GM13976 (cell line): ENCODE data around the gene FRMD4A.

Source experiments
- DNase-seq: peaks from one replicate; pipeline ENCODE4 v3.0.0; 2012; ENCODE audit warnings: low spot score
- in situ Hi-C: fragments of 300-500 bp; cut with MboI; formaldehyde crosslinking; loops from one replicate; pipeline ENCODE4 v1.12.0; 2022; ENCODE audit warnings: low sequenced_read_pairs, mixed read lengths, inconsistent platforms; ENCODE audit not compliant: unreplicated experiment
- TF ChIP-seq, protein P1 (sequence below): IDR thresholded peaks from 2 replicates; pipeline ENCODE4 v1.5.1; 2012; ENCODE audit warnings: borderline replicate concordance, mild to moderate bottlenecking; ENCODE audit not compliant: insufficient read depth; ENCODE audit errors: extremely low read depth, missing control alignments, control extremely low read depth

FRMD4A gene

DNA sequence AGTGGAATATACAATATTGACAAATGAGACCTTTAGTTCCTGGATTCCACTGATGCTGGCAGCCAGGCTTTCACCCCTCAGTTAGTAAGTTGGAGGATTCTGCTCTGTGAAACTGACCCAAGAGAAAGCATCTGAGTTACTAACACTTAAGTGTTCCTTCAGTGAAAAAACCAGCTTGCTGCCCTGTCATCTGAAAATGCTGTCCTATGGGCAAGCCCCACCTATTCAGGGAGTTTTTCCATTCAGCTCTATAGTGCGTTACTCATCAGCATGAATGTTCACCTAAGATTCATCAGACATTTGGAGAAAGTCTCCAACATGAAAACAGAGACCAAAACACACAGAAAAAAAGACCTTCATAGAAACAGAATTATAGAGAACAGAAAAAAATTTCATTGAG is 706.1 kb downstream of the FRMD4A start:
- in situ Hi-C loops, result no loop called here
- DNase-seq, result no peak
- TF ChIP-seq, protein P1, sequence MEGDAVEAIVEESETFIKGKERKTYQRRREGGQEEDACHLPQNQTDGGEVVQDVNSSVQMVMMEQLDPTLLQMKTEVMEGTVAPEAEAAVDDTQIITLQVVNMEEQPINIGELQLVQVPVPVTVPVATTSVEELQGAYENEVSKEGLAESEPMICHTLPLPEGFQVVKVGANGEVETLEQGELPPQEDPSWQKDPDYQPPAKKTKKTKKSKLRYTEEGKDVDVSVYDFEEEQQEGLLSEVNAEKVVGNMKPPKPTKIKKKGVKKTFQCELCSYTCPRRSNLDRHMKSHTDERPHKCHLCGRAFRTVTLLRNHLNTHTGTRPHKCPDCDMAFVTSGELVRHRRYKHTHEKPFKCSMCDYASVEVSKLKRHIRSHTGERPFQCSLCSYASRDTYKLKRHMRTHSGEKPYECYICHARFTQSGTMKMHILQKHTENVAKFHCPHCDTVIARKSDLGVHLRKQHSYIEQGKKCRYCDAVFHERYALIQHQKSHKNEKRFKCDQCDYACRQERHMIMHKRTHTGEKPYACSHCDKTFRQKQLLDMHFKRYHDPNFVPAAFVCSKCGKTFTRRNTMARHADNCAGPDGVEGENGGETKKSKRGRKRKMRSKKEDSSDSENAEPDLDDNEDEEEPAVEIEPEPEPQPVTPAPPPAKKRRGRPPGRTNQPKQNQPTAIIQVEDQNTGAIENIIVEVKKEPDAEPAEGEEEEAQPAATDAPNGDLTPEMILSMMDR, result no peak

DNA sequence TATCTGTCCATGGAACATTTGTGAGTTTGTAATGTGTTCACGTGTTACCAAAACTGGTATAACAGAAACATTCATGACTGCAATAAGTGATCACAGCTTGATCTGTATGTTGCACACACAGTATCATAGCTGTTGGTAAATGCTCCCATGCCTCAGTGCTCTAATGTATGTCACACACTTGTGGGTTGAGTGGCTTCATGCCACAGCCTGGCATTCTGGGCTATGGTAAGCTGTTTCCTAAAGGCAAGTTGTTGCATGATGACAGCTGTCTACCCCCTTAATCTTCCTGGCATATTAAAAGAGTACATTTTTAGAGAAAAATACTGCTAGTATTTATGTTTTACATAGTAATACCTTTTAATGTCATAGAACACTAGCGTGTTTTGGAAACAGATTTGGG is 708.8 kb downstream of the FRMD4A start:
- in situ Hi-C loops, result no loop called here
- TF ChIP-seq, protein P1, result no peak
- no peak for DNase-seq

DNA sequence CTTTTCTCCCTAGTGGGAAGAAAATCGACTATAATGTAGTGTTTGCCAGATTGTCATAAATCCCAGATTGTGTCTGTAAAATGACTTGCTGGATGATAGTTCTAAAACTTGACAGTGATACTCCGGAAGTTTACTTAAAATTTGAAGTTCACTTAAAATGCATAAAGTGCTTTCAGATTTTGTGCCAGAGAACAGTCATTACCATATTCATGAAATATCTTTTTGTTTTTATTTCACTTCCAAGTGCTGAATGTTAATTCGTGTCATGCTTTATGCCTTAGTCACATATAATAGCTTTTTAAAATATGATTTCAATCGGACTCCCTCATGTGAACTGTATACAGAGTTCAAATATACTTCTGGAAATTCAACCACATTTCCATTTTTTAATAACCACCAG is 713.6 kb downstream of the FRMD4A start:
- in situ Hi-C loops, result no loop called here
- no peak for DNase-seq
- TF ChIP-seq, protein P1, result no peak

DNA sequence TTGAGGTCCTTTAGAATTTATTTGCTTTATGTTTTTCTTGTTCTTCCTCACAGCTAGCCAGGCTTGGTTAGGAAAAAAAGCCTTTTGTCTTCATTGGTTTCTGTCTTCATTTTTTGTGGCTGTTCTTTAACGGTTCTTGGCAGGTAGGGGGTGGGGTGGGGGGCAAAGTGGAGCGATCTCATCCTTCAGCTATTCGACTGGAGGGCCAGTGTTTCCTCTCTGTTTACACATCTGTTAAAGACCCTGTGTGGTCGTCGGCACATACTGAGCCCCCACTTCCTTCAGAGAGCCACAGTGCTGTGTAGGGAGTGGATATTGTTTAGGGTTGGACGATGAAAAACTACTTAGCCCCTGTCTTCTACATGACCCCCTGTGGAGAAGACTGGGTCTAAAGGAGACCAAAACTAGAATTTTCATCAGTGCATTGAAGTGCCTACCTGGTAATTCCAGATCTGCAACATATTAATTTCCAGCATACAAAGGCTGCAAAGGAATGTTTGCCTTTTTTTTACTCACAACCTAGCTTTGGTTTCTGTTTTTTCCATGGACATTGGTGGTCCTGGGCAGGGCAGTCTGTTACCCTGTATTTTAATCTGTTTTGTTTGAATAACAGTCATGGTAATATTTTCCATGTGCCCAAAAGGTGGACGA is 714.9 kb downstream of the FRMD4A start:
- in situ Hi-C loops, result no loop called here
- TF ChIP-seq, protein P1, result no peak
- no peak for DNase-seq

DNA sequence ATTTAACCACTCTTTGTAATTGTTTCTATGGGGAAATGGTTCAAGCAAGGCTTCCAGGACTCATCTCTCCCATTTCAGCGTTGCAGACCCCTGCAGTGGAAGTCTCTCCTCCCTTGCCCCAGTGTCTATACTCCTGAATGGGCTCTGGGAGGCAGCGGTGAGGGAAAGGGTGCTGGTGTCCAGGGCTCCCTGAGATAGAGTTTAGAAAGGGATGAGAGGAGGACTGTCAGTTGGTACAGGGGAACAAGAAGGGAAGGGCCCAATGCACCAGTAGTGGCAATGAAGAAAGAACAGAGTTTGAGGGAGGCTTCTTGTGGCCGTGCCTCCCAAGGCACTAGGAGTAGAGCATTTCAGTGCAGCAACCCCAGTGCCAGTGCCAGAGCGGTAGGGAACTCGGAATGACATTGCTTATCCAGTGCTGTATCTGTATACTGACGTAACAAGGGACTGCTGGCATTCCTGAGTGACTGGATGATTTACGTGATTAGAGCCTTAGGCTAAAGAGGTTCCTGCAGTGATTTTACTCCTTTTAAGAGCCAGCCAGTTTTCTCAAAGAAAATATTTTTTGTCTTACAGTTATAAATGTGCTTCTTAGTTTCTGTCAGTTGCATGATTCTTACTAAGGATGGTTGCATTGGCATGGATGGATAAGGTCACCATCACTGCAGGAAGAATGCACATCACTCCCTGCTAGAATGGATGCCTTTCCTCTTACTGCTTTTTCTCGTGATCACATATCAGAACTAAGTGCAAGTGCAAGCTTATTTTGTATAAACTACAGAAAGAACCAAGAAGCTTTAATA is 716.0 kb downstream of the FRMD4A start:
- in situ Hi-C loops, result no loop called here
- DNase-seq, result no peak
- TF ChIP-seq, protein P1, result no peak

DNA sequence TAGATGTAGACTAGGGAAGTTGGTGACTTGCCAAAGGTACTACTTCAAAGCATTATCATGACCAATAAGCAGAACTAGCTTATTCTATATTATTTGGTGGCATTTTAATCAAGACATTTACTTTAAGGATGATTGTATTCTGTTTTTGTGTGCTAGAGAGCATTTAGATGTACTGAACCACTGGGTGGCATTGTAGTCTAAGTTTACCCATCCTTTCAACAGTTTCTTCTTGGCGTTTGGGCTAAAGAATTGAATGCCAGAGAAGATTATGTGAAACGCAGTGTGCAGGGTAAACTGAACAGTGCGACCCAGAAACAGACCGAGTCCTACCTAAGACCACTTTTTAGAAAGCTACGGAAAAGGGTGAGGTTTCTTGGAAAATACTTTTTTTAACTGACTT is 717.2 kb downstream of the FRMD4A start:
- DNase-seq, result no peak
- in situ Hi-C loops, result no loop called here
- TF ChIP-seq, protein P1, result no peak
